ENCODE results near the gene PAN3. TPM values are rescaled to one million over a fixed set of nuclear protein-coding genes. Genes with fewer than 3 reads are reported as not detected.

Gene PAN3
- total RNA-seq, 4 donors from 2014 or later = 5.5 to 14.7 (median 9.4) TPM

DNA sequence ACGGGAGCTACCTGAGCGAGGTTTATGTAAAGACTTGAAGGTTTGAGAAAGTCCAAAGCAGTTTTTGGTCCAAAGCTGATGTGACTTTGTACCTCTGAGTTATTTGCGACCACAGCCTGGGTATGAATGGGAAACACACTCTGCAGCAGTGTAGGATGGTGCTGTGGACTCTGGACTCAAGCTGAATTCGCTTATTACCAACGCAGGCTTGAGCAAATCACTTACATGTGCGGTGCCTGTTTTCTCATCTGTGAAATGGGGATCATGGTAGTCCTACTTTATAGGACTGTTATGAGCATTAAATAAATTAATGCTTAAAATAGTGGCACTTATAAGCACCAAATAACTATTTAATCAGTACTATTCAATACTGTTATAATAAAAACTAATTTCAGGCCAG lies 176.5 kb downstream of the PAN3 start:
- TF ChIP-seq POLR2A (IDR thresholded peaks at IDR 0.05) (no peak), CTCF (IDR thresholded peaks at IDR 0.05 in 4 of 5, conservative IDR thresholded peaks at IDR 0.05 in 1 of 5) (no peak)
- H3K4me3 ChIP-seq = no peak overlapping the region
- H3K4me1 ChIP-seq = no peaks in the 10 kb centered on the region
- in situ Hi-C loops (cut with MboI; ENCODE audit: low sequenced_read_pairs in 4 of 4) = loop anchor here in 3 of 4 donors (25.0 kb wide), 2 partner anchors 322 to 472 kb away; no protein-coding TSS in a partner anchor
- no peaks in the 10 kb centered on the region for H3K9me3 ChIP-seq
- H3K27ac ChIP-seq = no peak overlapping the region
- no peaks in the 10 kb centered on the region for H3K36me3 ChIP-seq
- intact Hi-C loops (cut with DNase I; ENCODE audit: low total_unique reads) = loop anchor here (5.0 kb wide), 1 partner anchor 477 kb away; no protein-coding TSS in a partner anchor
- DNase-seq (no peak), ATAC-seq (no peak)
- no peaks in the 10 kb centered on the region for H3K27me3 ChIP-seq

DNA sequence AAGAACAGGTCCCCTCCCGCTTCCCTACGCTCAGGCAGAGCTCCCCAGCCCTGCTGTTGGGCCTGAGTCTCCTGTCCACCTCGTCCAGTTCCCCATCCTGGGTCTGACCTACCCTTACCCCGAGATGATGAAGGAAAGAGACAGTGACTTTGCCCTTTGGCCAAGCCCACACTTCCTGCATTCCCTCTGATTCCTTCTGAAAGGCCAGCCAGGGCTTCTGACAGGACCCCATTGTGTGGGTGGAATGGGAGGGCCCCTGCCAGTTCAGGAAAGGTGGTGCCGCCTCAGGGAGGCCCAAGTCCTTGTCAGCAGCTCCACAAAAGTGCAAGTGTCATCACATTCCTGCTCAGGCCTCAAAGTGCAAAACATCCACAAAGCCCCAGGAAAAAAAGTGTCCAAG lies 177.8 kb downstream of the PAN3 start:
- intact Hi-C loops (cut with DNase I; ENCODE audit: low total_unique reads) = loop anchor here (5.0 kb wide), 1 partner anchor 476 kb away; no protein-coding TSS in a partner anchor
- no peaks in the 10 kb centered on the region for H3K9me3 ChIP-seq
- no peak for DNase-seq

GRCh38 chr13:28316836-28317235 lies 178.5 kb downstream of the PAN3 start:
- in situ Hi-C loops (cut with MboI; ENCODE audit: low sequenced_read_pairs in 4 of 4) = loop anchor here in 3 of 4 donors (25.0 kb wide), 2 partner anchors 320 to 470 kb away; no protein-coding TSS in a partner anchor
- ATAC-seq = no peak
- H3K4me3 ChIP-seq = no peak overlapping the region

More for the DNA sequence above, 177.8 kb downstream of the PAN3 start:
- Histone ChIP-seq H3K4me1 (no peaks in the 10 kb centered on the region), H3K4me3 (no peak overlapping the region), H3K27me3 (no peaks in the 10 kb centered on the region), H3K36me3 (no peaks in the 10 kb centered on the region), H3K27ac (no peak overlapping the region)
- TF ChIP-seq CTCF (IDR thresholded peaks at IDR 0.05 in 4 of 5, conservative IDR thresholded peaks at IDR 0.05 in 1 of 5) (no peak), POLR2A (IDR thresholded peaks at IDR 0.05) (no peak)
- no peak for ATAC-seq
- in situ Hi-C loops (cut with MboI; ENCODE audit: low sequenced_read_pairs in 4 of 4) = loop anchor here in 3 of 4 donors (25.0 kb wide), 2 partner anchors 321 to 471 kb away; no protein-coding TSS in a partner anchor

GRCh38 chr13:28318496-28318895 lies 180.2 kb downstream of the PAN3 start:
- Histone ChIP-seq H3K9me3 (no peaks in the 10 kb centered on the region), H3K4me3 (no peak overlapping the region), H3K27me3 (no peaks in the 10 kb centered on the region), H3K4me1 (no peaks in the 10 kb centered on the region), H3K36me3 (no peaks in the 10 kb centered on the region), H3K27ac (no peak overlapping the region)
- intact Hi-C loops (cut with DNase I; ENCODE audit: low total_unique reads) (loop anchor here (5.0 kb wide), 1 partner anchor 474 kb away; no protein-coding TSS in a partner anchor), in situ Hi-C loops (cut with MboI; ENCODE audit: low sequenced_read_pairs in 4 of 4) (loop anchor here in 3 of 4 donors (25.0 kb wide), 2 partner anchors 319 to 469 kb away; no protein-coding TSS in a partner anchor)
- TF ChIP-seq CTCF (IDR thresholded peaks at IDR 0.05 in 4 of 5, conservative IDR thresholded peaks at IDR 0.05 in 1 of 5) = no peak
- no peak for TF ChIP-seq POLR2A (IDR thresholded peaks at IDR 0.05)
- DNase-seq = no peak
- no peak for ATAC-seq

More at GRCh38 chr13:28316836-28317235, 178.5 kb downstream of the PAN3 start:
- TF ChIP-seq CTCF (IDR thresholded peaks at IDR 0.05 in 4 of 5, conservative IDR thresholded peaks at IDR 0.05 in 1 of 5) = no peak
- TF ChIP-seq POLR2A (IDR thresholded peaks at IDR 0.05) = no peak
- H3K9me3 ChIP-seq = no peaks in the 10 kb centered on the region
- DNase-seq = no peak
- intact Hi-C loops (cut with DNase I; ENCODE audit: low total_unique reads) = loop anchor here (5.0 kb wide), 1 partner anchor 475 kb away; no protein-coding TSS in a partner anchor
- H3K27me3 ChIP-seq = no peaks in the 10 kb centered on the region
- H3K36me3 ChIP-seq = no peaks in the 10 kb centered on the region
- H3K27ac ChIP-seq = no peak overlapping the region
- H3K4me1 ChIP-seq = no peaks in the 10 kb centered on the region
